T-cell (primary cell): ENCODE measurements around the gene MRPL51. TPM values are rescaled to one million over a fixed set of nuclear protein-coding genes. Genes with fewer than 3 reads are reported as not detected.

ENCODE experiments used
- ATAC-seq, 4 experiments: fragments of 200-7000 bp in 3 of 4; fragments of 150-1000 bp in 1 of 4; cut with Tn5 transposase; replicated peaks in 1 of 4; 1 replicate in 3 of 4; 2 replicates in 1 of 4; pipeline ENCODE4 v1.10.0; 2021; ENCODE audit warnings: moderate library complexity in 3 of 4, mild to moderate bottlenecking in 2 of 4, moderate number of reproducible peaks in 1 of 4
- CTCF ChIA-PET, 2 donors: fragments of 300-600 bp; sonication (Branson Sonifier 250); formaldehyde crosslinking; loops; one replicate each; lab custom pipeline; 2022; ENCODE audit warnings: antibody characterized with exemption in 2 of 2; lab: Charles Lee
- POLR2A ChIA-PET, 2 donors: fragments of 300-600 bp; sonication (Branson Sonifier 250); formaldehyde crosslinking; loops; one replicate each; lab custom pipeline; 2022; ENCODE audit warnings: antibody characterized with exemption in 2 of 2; lab: Charles Lee
- DNase-seq, 35 experiments: peaks; one replicate each; pipeline versions ENCODE4 v3.0.0 to v3.0.0-alpha.2; 2013 to 2023
- H3K27ac ChIP-seq: one replicate; pipeline ENCODE4 v1.5.1; 2013; ENCODE audit warnings: low read length
- H3K27me3 ChIP-seq, 2 experiments: replicated peaks in 1 of 2; 1 replicate in 1 of 2; 2 replicates in 1 of 2; pipeline versions ENCODE4 v1.6.1 to v1.7.0; 2013; ENCODE audit warnings: low read length in 1 of 2, mixed read lengths in 1 of 2; ENCODE audit not compliant: control insufficient read depth in 2 of 2, insufficient read depth in 2 of 2; ENCODE audit errors: extremely low read depth in 1 of 2
- H3K36me3 ChIP-seq, 2 donors: 1 replicate in 1 of 2; 2 replicates in 1 of 2; pipeline versions ENCODE4 v1.6.1 to v1.7.0; 2013; ENCODE audit warnings: low read length in 1 of 2; ENCODE audit not compliant: control insufficient read depth in 2 of 2, insufficient read depth in 1 of 2; ENCODE audit errors: extremely low read depth in 1 of 2
- H3K4me1 ChIP-seq, 2 experiments: 1 replicate in 1 of 2; 2 replicates in 1 of 2; pipeline versions ENCODE4 v1.6.1 to v1.7.0; 2013; ENCODE audit warnings: low read length in 2 of 2, mixed read lengths in 1 of 2; ENCODE audit not compliant: insufficient read depth in 2 of 2, control insufficient read depth in 1 of 2; ENCODE audit errors: extremely low read depth in 1 of 2
- H3K4me3 ChIP-seq, 2 donors: 1 replicate in 1 of 2; 2 replicates in 1 of 2; pipeline versions ENCODE4 v1.5.1 to v1.7.0; 2013; ENCODE audit warnings: mild to moderate bottlenecking in 2 of 2, low read length in 1 of 2, moderate library complexity in 1 of 2; ENCODE audit not compliant: control insufficient read depth in 1 of 2; ENCODE audit errors: extremely low read depth in 1 of 2
- H3K9me3 ChIP-seq: 2 replicates; pipeline ENCODE4 v1.7.0; 2013
- H3K27ac Mint-ChIP-seq, 2 donors: one replicate each; pipeline ENCODE4 v1.8.0; 2020 to 2021; ENCODE audit warnings: mild to moderate bottlenecking in 2 of 2, mixed read lengths in 2 of 2
- H3K27me3 Mint-ChIP-seq, 2 donors: one replicate each; pipeline ENCODE4 v1.8.0; 2021 to 2022; ENCODE audit warnings: mixed read lengths in 2 of 2
- H3K36me3 Mint-ChIP-seq: one replicate; pipeline ENCODE4 v1.8.0; 2021; ENCODE audit warnings: mixed read lengths
- H3K4me1 Mint-ChIP-seq, 3 donors: one replicate each; pipeline ENCODE4 v1.8.0; 2020 to 2022; ENCODE audit warnings: mixed read lengths in 3 of 3, mild to moderate bottlenecking in 1 of 3
- H3K4me3 Mint-ChIP-seq, 3 donors: one replicate each; pipeline ENCODE4 v1.8.0; 2020 to 2022; ENCODE audit warnings: mild to moderate bottlenecking in 3 of 3, mixed read lengths in 3 of 3, moderate library complexity in 3 of 3
- H3K9me3 Mint-ChIP-seq, 3 donors: one replicate each; pipeline ENCODE4 v1.8.0; 2020 to 2022; ENCODE audit warnings: mixed read lengths in 3 of 3
- WGBS: methylation state at CpG from one replicate; pipeline ENCODE4 v1.1.5; 2013; ENCODE audit warnings: missing lambda C conversion rate; ENCODE audit not compliant: insufficient coverage; 5-methylcytosine and 5-hydroxymethylcytosine counted together
- total RNA-seq, 35 experiments: library from RNA in 6 of 35; stranded (reverse) in 6 of 35; fragments of 120-200 nt in 1 of 35; gene quantifications; one replicate each; pipeline versions ENCODE4 v1.2.1 to v1.2.4 and lab custom pipeline; 2013 to 2026

Gene MRPL51
- total RNA-seq: 10 to 100 TPM; 34.3 to 86.6 (median 80.3) TPM
- total RNA-seq (2013): 94.1 TPM
- total RNA-seq (lab: John Stamatoyannopoulos, UW): 16.9 to 125 (median 37.3) reads per million in 29 experiments

- H3K36me3 ChIP-seq: peaks cover 0 to 28% of the 10 kb centered on the region in 2 donors
- H3K36me3 Mint-ChIP-seq: peaks cover 14% of the 10 kb centered on the region
- H3K27ac Mint-ChIP-seq: peak within 1 kb of the TSS; percentile 91 to 98
- peak within 1 kb of the TSS; percentile 93 to 97 (median 93) for H3K4me3 Mint-ChIP-seq
- ChIA-PET POLR2A (interaction anchor here (0.6 to 1.4 kb wide), 4 partner anchors 22 to 197 kb away, joined by 3 to 11 read pairs (median 4); partner anchors contain the start of genes VAMP1 (in 1 of the 2) and ZNF384 (in 1 of the 2)), CTCF (interaction anchor here in 1 of 2 donors (0.7 to 2.0 kb wide), 4 partner anchors 22 to 45 kb away, joined by 3 to 10 read pairs (median 4); partner anchors contain the start of gene VAMP1)
- H3K4me1 Mint-ChIP-seq: peaks cover 37 to 39% (median 38%) of the 10 kb centered on the region in 3 donors
- DNase-seq: peak; percentile 82 to 97 (median 94)
- H3K4me1 ChIP-seq: peaks cover 21 to 33% of the 10 kb centered on the region in 2 experiments
- H3K27me3 ChIP-seq: no peaks in the 10 kb centered on the region
- no peaks in the 10 kb centered on the region for H3K9me3 ChIP-seq
- H3K27me3 Mint-ChIP-seq: no peaks in the 10 kb centered on the region
- peak within 1 kb of the TSS; percentile 88 for H3K27ac ChIP-seq
- WGBS: 0% methylated on average over 25 of the region's 39 CpGs
- peak within 1 kb of the TSS; percentile 94 to 99 for H3K4me3 ChIP-seq
- ATAC-seq: peak; percentile 79 to 81 (median 80)
- H3K9me3 Mint-ChIP-seq: no peaks in the 10 kb centered on the region
Measured at GRCh38 chr12:6492838-6493496, at the start of gene MRPL51. Gene MRPL51, minus strand, starts transcription at chr12:6493262. Its CDS starts 126 bp downstream, at chr12:6493136.

- peak overlapping the region in 1 of 3 donors; percentile 47 for H3K4me3 Mint-ChIP-seq
- no peak overlapping the region for H3K27ac ChIP-seq
- peaks cover 4 to 45% of the 10 kb centered on the region in 2 donors for H3K36me3 ChIP-seq
- peaks cover 24 to 39% of the 10 kb centered on the region in 2 experiments for H3K4me1 ChIP-seq
- peak in 1 of 4 experiments; percentile 46 for ATAC-seq
- H3K27ac Mint-ChIP-seq: peak overlapping the region; percentile 71 to 88
- POLR2A ChIA-PET: interaction anchor here in 1 of 2 donors (0.6 kb wide), 1 partner anchor 130 kb away, joined by 9 read pairs; no protein-coding TSS in a partner anchor
- no peaks in the 10 kb centered on the region for H3K9me3 ChIP-seq
- CTCF ChIA-PET: no interaction called here
- no peaks in the 10 kb centered on the region for H3K27me3 Mint-ChIP-seq
- 83% methylated on average over 11 of the region's 13 CpGs for WGBS
- no peak overlapping the region for H3K4me3 ChIP-seq
- peaks cover 30 to 47% (median 34%) of the 10 kb centered on the region in 3 donors for H3K4me1 Mint-ChIP-seq
- peaks cover 35% of the 10 kb centered on the region for H3K36me3 Mint-ChIP-seq
- DNase-seq: peak in 6 of 35 experiments; percentile 20 to 50 (median 26)
- H3K27me3 ChIP-seq: no peaks in the 10 kb centered on the region
- no peaks in the 10 kb centered on the region for H3K9me3 Mint-ChIP-seq
Measured at GRCh38 chr12:6542209-6543009, 49.3 kb upstream of the MRPL51 start.

GRCh38 chr12:6541371-6542165 lies 48.5 kb upstream of the MRPL51 start:
- no peak for DNase-seq
- H3K27me3 ChIP-seq: no peaks in the 10 kb centered on the region
- Mint-ChIP-seq H3K27ac (peak overlapping the region; percentile 81 to 88), H3K4me3 (peak overlapping the region in 1 of 3 donors; percentile 47), H3K27me3 (no peaks in the 10 kb centered on the region), H3K36me3 (peaks cover 34% of the 10 kb centered on the region), H3K9me3 (no peaks in the 10 kb centered on the region), H3K4me1 (peaks cover 35 to 54% (median 38%) of the 10 kb centered on the region in 3 donors)
- 93% methylated on average over 23 of the region's 26 CpGs for WGBS
- CTCF ChIA-PET: interaction anchor here (0.6 to 1.1 kb wide), 5 partner anchors 45 to 331 kb away, joined by 3 to 4 read pairs (median 3); partner anchors contain the start of genes SPSB2 (in 1 of the 2) and VAMP1 (in 1 of the 2)
- H3K4me3 ChIP-seq: no peak overlapping the region
- peaks cover 5 to 46% of the 10 kb centered on the region in 2 donors for H3K36me3 ChIP-seq
- H3K9me3 ChIP-seq: no peaks in the 10 kb centered on the region
- ATAC-seq: no peak
- POLR2A ChIA-PET: interaction anchor here in 1 of 2 donors (0.7 kb wide), 1 partner anchor 9 kb away, joined by 3 read pairs; no protein-coding TSS in a partner anchor
- no peak overlapping the region for H3K27ac ChIP-seq
- H3K4me1 ChIP-seq: peaks cover 24 to 48% of the 10 kb centered on the region in 2 experiments

GRCh38 chr12:6540181-6540877 lies 47.3 kb upstream of the MRPL51 start:
- Mint-ChIP-seq H3K9me3 (no peaks in the 10 kb centered on the region), H3K4me3 (peak overlapping the region; percentile 63 to 72 (median 70)), H3K27me3 (no peaks in the 10 kb centered on the region), H3K4me1 (peaks cover 46 to 65% (median 47%) of the 10 kb centered on the region in 3 donors), H3K36me3 (peaks cover 29% of the 10 kb centered on the region), H3K27ac (peak overlapping the region; percentile 81 to 88)
- Histone ChIP-seq H3K27ac (peak overlapping the region; percentile 29), H3K4me1 (peaks cover 31 to 60% of the 10 kb centered on the region in 2 experiments), H3K4me3 (peak overlapping the region; percentile 3 to 18), H3K27me3 (no peaks in the 10 kb centered on the region), H3K9me3 (no peaks in the 10 kb centered on the region), H3K36me3 (peaks cover 8 to 46% of the 10 kb centered on the region in 2 donors)
- CTCF ChIA-PET: interaction anchor here (0.6 to 3.1 kb wide), 8 partner anchors 11 to 205 kb away, joined by 3 to 13 read pairs (median 5); partner anchors contain the start of gene VAMP1 (in 1 of the 2)
- DNase-seq (peak in 9 of 35 experiments; percentile 14 to 59 (median 42)), ATAC-seq (peak; percentile 48 to 61 (median 53))
- POLR2A ChIA-PET: interaction anchor here (0.5 to 0.7 kb wide), 2 partner anchors 10 to 79 kb away, joined by 3 to 7 read pairs; no protein-coding TSS in a partner anchor
- WGBS: 36% methylated on average over 26 of the region's 35 CpGs

GRCh38 chr12:6539707-6540134 lies 46.7 kb upstream of the MRPL51 start:
- Histone ChIP-seq H3K4me1 (peaks cover 31 to 64% of the 10 kb centered on the region in 2 experiments), H3K9me3 (no peaks in the 10 kb centered on the region), H3K4me3 (no peak overlapping the region), H3K27ac (no peak overlapping the region), H3K27me3 (no peaks in the 10 kb centered on the region), H3K36me3 (peaks cover 8 to 46% of the 10 kb centered on the region in 2 donors)
- ChIA-PET POLR2A (interaction anchor here in 1 of 2 donors (0.5 to 0.6 kb wide), 2 partner anchors 19 to 78 kb away, joined by 3 to 7 read pairs; no protein-coding TSS in a partner anchor), CTCF (interaction anchor here (0.6 to 3.1 kb wide), 8 partner anchors 11 to 204 kb away, joined by 3 to 13 read pairs (median 5); no protein-coding TSS in a partner anchor)
- Mint-ChIP-seq H3K4me1 (peaks cover 47 to 68% (median 50%) of the 10 kb centered on the region in 3 donors), H3K4me3 (peak overlapping the region in 1 of 3 donors; percentile 70), H3K36me3 (peaks cover 29% of the 10 kb centered on the region), H3K27me3 (no peaks in the 10 kb centered on the region), H3K27ac (peak overlapping the region; percentile 81 to 88), H3K9me3 (no peaks in the 10 kb centered on the region)
- DNase-seq: no peak
- 86% methylated on average over 12 of the region's 14 CpGs for WGBS
- ATAC-seq: no peak
